Loucy (cell line): ENCODE results near the gene PTGDS.

Experiments used
- H2AFZ ChIP-seq: fragments of 200-600 bp; sonication (generic); 2 replicates; pipeline ENCODE4 v1.6.0; 2016; ENCODE audit warnings: antibody characterized with exemption, mild to moderate bottlenecking, low read length, moderate library complexity
- H3F3A ChIP-seq: fragments of 200-600 bp; 2 replicates; pipeline ENCODE4 v1.6.0; 2016; ENCODE audit warnings: antibody characterized with exemption, low read depth, mild to moderate bottlenecking
- H3K27me3 ChIP-seq: fragments of 200-600 bp; sonication (generic); 2 replicates; pipeline ENCODE4 v1.6.1; 2014; ENCODE audit warnings: low read length, mild to moderate bottlenecking; ENCODE audit not compliant: insufficient read depth, poor library complexity, severe bottlenecking
- H3K36me3 ChIP-seq: fragments of 200-600 bp; sonication (generic); 2 replicates; pipeline ENCODE4 v1.6.1; 2016; ENCODE audit warnings: low read length; ENCODE audit not compliant: insufficient read depth
- H3K4me1 ChIP-seq: fragments of 200-600 bp; sonication (generic); 2 replicates; pipeline ENCODE4 v1.5.1; 2014; ENCODE audit warnings: low read length, mild to moderate bottlenecking; ENCODE audit not compliant: insufficient read depth, poor library complexity, severe bottlenecking
- H3K4me2 ChIP-seq: fragments of 200-600 bp; sonication (generic); 2 replicates; pipeline ENCODE4 v1.6.0; 2014; ENCODE audit warnings: antibody characterized with exemption, low read length, low read depth, mild to moderate bottlenecking; ENCODE audit not compliant: poor library complexity, severe bottlenecking
- H3K4me3 ChIP-seq: fragments of 200-600 bp; sonication (generic); 2 replicates; pipeline ENCODE4 v1.5.1; 2014; ENCODE audit warnings: low read length, mild to moderate bottlenecking, mixed read lengths; ENCODE audit not compliant: poor library complexity, severe bottlenecking
- H3K79me2 ChIP-seq: fragments of 200-600 bp; sonication (generic); 2 replicates; pipeline ENCODE4 v1.6.1; 2014; ENCODE audit warnings: low read length; ENCODE audit not compliant: insufficient read depth
- H3K9ac ChIP-seq: fragments of 200-600 bp; sonication (generic); 2 replicates; pipeline ENCODE4 v1.6.0; 2014; ENCODE audit warnings: mild to moderate bottlenecking, low read depth, low read length, moderate library complexity; ENCODE audit not compliant: poor library complexity, severe bottlenecking
- H3K9me2 ChIP-seq: fragments of 200-600 bp; sonication (generic); replicated peaks from 2 replicates; pipeline ENCODE4 v1.6.1; 2016; ENCODE audit warnings: low read depth, low read length, mixed read lengths
- H3K9me3 ChIP-seq: fragments of 200-600 bp; sonication (generic); 2 replicates; pipeline ENCODE4 v1.6.1; 2014; ENCODE audit warnings: mild to moderate bottlenecking, antibody characterized with exemption, low read length, low read depth; ENCODE audit not compliant: insufficient read depth
- H4K20me1 ChIP-seq: fragments of 200-600 bp; sonication (generic); 2 replicates; pipeline ENCODE4 v1.6.0; 2014; ENCODE audit warnings: antibody characterized with exemption, low read length, mild to moderate bottlenecking; ENCODE audit not compliant: insufficient read depth, poor library complexity, severe bottlenecking
- EZH2phosphoT487 ChIP-seq: fragments of 200-600 bp; IDR thresholded peaks from 2 replicates; pipeline ENCODE4 v1.6.1; 2018; ENCODE audit warnings: antibody characterized with exemption, mild to moderate bottlenecking, moderate library complexity, borderline replicate concordance
- TF ChIP-seq, protein P1 (sequence below): fragments of 200-600 bp; sonication (generic); conservative IDR thresholded peaks from 2 replicates; pipeline ENCODE4 v1.5.1; 2014; ENCODE audit warnings: mild to moderate bottlenecking, antibody characterized with exemption, low read length

Gene PTGDS

DNA sequence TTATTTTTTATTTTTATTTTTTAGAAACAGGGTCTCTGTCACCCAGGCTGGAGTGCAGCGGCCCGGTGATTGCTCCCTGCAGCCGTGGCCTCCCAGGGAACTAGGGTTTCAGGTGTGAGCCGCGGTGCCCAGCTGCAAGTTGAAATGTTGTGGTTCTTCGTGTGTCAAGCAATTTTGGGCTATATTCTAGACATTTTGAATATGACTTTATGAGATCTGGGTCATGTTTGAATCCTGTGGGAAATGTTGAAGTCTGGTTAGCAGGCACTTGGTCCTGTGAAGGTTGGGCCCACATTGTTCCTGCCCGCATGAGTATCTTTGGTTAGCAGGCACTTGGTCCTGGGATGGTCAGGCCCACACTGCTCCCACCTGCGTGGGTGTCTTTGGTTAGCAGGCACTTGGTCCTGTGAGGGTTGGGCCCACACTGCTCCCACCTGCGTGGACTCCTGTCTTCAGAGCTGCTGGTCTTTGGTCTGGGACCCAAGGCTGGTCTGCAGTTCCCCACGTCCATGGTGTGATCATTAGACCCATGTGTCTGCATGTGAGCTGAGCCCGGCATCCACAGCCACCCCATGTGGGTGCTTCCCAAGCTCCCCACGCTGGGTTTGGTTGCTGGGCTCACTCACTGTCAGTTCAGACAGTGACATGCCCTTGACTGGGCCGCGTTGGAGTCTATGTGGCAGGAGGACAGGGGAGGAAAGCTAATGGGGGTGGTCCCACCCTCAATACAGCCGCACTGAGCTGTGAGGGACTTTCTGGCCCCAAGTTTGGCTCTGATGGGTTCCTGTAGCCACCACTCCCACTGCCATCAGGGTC, 39.9 kb upstream of the PTGDS start:
- peaks cover 22% of the 10 kb centered on the region; the same call in 1 of the 2 replicates for H3K36me3 ChIP-seq

GRCh38 chr9:136939431-136939995, 37.8 kb upstream of the PTGDS start:
- Histone ChIP-seq H3K79me2 (peaks cover 26% of the 10 kb centered on the region), H3K4me2 (no peak overlapping the region), H3K4me1 (peaks cover 6% of the 10 kb centered on the region), H3K9ac (no peak overlapping the region), H3F3A (no peaks in the 10 kb centered on the region), H3K27me3 (no peaks in the 10 kb centered on the region), H2AFZ (no peak overlapping the region), H4K20me1 (peaks cover 29% of the 10 kb centered on the region), H3K36me3 (peaks cover 24% of the 10 kb centered on the region; the same call in 1 of the 2 replicates), H3K4me3 (no peak overlapping the region), H3K9me3 (no peaks in the 10 kb centered on the region), H3K9me2 (no peaks in the 10 kb centered on the region)
- TF ChIP-seq, protein P1, sequence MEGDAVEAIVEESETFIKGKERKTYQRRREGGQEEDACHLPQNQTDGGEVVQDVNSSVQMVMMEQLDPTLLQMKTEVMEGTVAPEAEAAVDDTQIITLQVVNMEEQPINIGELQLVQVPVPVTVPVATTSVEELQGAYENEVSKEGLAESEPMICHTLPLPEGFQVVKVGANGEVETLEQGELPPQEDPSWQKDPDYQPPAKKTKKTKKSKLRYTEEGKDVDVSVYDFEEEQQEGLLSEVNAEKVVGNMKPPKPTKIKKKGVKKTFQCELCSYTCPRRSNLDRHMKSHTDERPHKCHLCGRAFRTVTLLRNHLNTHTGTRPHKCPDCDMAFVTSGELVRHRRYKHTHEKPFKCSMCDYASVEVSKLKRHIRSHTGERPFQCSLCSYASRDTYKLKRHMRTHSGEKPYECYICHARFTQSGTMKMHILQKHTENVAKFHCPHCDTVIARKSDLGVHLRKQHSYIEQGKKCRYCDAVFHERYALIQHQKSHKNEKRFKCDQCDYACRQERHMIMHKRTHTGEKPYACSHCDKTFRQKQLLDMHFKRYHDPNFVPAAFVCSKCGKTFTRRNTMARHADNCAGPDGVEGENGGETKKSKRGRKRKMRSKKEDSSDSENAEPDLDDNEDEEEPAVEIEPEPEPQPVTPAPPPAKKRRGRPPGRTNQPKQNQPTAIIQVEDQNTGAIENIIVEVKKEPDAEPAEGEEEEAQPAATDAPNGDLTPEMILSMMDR, result no peak
- no peak for TF ChIP-seq EZH2phosphoT487

More for the DNA sequence above, 39.9 kb upstream of the PTGDS start:
- Histone ChIP-seq H4K20me1 (peaks cover 12% of the 10 kb centered on the region), H3K4me3 (no peak overlapping the region), H3K9me2 (no peaks in the 10 kb centered on the region), H3K4me1 (no peaks in the 10 kb centered on the region), H3F3A (no peaks in the 10 kb centered on the region), H3K9ac (no peak overlapping the region), H3K79me2 (peaks cover 8% of the 10 kb centered on the region; the same call in 1 of the 2 replicates), H3K4me2 (no peak overlapping the region), H2AFZ (no peak overlapping the region), H3K9me3 (no peaks in the 10 kb centered on the region), H3K27me3 (no peaks in the 10 kb centered on the region)
- TF ChIP-seq, protein P1, result no peak
- no peak for TF ChIP-seq EZH2phosphoT487

GRCh38 chr9:136939996-136940525, 37.2 kb upstream of the PTGDS start:
- peaks cover 29% of the 10 kb centered on the region for H4K20me1 ChIP-seq
- H3K4me2 ChIP-seq, result no peak overlapping the region
- no peak overlapping the region for H3K9ac ChIP-seq
- H2AFZ ChIP-seq, result no peak overlapping the region
- no peak for TF ChIP-seq EZH2phosphoT487
- TF ChIP-seq, protein P1, result no peak
- no peaks in the 10 kb centered on the region for H3K9me3 ChIP-seq
- H3K9me2 ChIP-seq, result no peaks in the 10 kb centered on the region
- H3K27me3 ChIP-seq, result no peaks in the 10 kb centered on the region
- H3K36me3 ChIP-seq, result peaks cover 24% of the 10 kb centered on the region; the same call in 1 of the 2 replicates
- peaks cover 9% of the 10 kb centered on the region for H3K4me1 ChIP-seq
- peaks cover 26% of the 10 kb centered on the region for H3K79me2 ChIP-seq
- no peaks in the 10 kb centered on the region for H3F3A ChIP-seq
- H3K4me3 ChIP-seq, result no peak overlapping the region
